ENCODE measurements around the gene LAS1L.
"Not testable (repeated sequence)": the region's sequence is repeated elsewhere in the genome, so short reads cannot be mapped to it uniquely, and the experiment has no call there.

LAS1L gene

DNA sequence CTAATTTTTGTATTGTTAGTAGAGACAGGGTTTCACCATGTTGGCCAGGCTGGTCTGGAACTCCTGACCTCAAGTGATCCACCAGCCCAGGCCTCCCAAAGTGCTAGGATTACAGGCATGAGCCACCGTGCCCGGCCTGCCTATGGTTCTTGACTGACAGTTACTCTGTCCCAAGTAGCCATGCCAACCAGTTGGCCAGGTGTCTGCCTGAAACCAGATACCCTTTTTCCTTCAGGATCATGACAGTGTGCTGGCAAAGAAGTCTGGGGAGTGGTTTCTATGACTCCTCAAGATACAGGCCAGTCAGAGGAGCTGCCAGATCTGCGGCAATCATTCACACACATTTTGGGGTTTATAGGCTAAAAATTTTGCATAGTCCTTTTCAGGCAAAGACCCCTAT lies 1.7 kb upstream of the LAS1L start:
- Histone ChIP-seq H3K4me1 (no peaks in the 10 kb centered on the region; the same call in 1 of the 2 replicates), H3K27me3 (ENCODE audit: low read depth) (no peaks in the 10 kb centered on the region), H3K9me3 (no peaks in the 10 kb centered on the region), H3K4me3 (no peak overlapping the region), H3K36me3 (replicated peaks) (peaks cover 14% of the 10 kb centered on the region)
- in situ Hi-C loops (cut with MboI; ENCODE audit: low sequenced_read_pairs): loop anchor here (10.0 kb wide), 1 partner anchor 129 kb away; the partner anchor contains the start of gene MSN
- no peak for DNase-seq (ENCODE audit: low spot score in 2 of 2)

DNA sequence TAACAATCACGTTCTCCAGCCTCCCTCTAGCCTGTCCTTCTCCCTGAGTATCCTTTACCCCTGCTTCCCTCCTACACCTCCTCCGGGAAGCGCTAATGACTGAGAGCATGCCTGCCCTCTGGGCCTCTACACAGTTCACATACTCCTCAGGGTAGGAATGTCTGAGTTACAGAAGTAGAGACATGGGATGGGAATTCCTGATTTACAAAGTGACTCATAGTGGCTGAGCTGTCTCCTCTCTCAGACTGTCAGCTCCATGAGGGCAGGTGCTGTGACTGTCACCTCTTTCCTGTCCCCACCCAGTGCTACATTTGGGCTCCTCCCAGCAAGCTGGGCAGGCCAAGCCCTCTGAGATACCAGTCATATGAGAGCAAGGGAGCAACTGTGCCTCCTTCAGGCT lies 2.6 kb downstream of the LAS1L start:
- in situ Hi-C loops (cut with MboI; ENCODE audit: low sequenced_read_pairs): loop anchor here (10.0 kb wide), 1 partner anchor 133 kb away; the partner anchor contains the start of gene MSN
- peaks cover 50% of the 10 kb centered on the region for H3K36me3 ChIP-seq (replicated peaks)
- DNase-seq (ENCODE audit: low spot score in 2 of 2): no peak

DNA sequence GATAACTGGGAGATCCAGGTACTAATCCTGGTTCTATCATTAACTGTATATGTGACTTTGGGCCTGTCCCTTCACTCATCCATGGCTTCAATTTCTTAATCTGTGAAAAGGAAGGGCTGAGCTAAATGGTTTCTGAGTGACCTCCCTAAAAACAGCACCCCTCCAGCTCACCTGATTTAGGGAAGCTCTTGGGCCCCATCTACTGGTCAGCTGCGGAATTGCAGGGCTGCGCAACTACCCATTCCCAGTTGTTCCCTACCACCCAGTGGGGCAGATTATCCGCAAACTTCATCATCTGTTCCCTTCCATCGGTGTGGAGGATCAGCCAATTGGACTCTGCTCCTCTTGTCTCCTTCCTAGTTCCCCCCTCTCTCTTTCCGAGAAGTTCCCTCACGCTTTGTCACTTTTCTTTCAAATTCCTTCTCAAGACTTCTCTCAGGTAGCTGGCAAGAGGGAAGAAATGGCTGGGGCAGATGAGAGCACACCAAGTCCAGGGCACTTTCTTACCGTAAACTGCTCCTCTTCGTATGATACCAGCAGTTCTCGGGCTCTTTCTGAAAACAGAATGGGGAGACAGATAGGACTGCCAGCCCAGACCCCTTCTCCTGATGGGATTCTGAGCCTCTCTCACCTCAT lies 5.8 kb downstream of the LAS1L start:
- in situ Hi-C loops (cut with MboI; ENCODE audit: low sequenced_read_pairs): no loop called here
- no peaks in the 10 kb centered on the region for H3K4me1 ChIP-seq
- H3K27me3 ChIP-seq (ENCODE audit: low read depth): no peaks in the 10 kb centered on the region
- peaks cover 72% of the 10 kb centered on the region for H3K36me3 ChIP-seq (replicated peaks)
- no peaks in the 10 kb centered on the region for H3K9me3 ChIP-seq
- no peak overlapping the region for H3K4me3 ChIP-seq
- peak; percentile 25 to 80 for DNase-seq (ENCODE audit: low spot score in 2 of 2)

More for the DNA sequence above, 2.6 kb downstream of the LAS1L start:
- no peaks in the 10 kb centered on the region for H3K9me3 ChIP-seq
- no peaks in the 10 kb centered on the region; the same call in 1 of the 2 replicates for H3K4me1 ChIP-seq
- H3K27me3 ChIP-seq (ENCODE audit: low read depth): no peaks in the 10 kb centered on the region
- no peak overlapping the region for H3K4me3 ChIP-seq

DNA sequence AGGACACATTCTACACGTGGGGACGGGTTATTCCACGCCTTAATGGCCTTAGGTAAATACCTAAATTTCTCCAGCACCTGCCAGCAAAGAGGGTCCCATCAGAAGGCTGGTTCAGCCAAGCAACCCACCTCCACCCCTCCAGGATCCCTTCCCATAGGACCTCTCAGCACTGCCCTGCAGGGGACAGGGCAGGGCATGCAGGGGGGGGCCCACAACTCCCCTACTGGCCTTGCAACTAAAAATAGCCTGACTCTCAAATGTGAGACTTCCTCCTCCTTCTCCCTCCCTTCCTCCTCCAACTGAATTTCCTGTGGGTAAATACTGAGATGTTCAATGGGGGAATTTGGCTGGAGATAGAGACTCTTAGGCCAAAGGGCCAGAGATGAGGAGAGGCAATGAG lies 6.3 kb downstream of the LAS1L start:
- H3K4me3 ChIP-seq: no peak overlapping the region
- in situ Hi-C loops (cut with MboI; ENCODE audit: low sequenced_read_pairs): no loop called here
- no peak for DNase-seq (ENCODE audit: low spot score in 2 of 2)
- H3K4me1 ChIP-seq: no peaks in the 10 kb centered on the region
- H3K9me3 ChIP-seq: no peaks in the 10 kb centered on the region
- no peaks in the 10 kb centered on the region for H3K27me3 ChIP-seq (ENCODE audit: low read depth)
- peaks cover 78% of the 10 kb centered on the region for H3K36me3 ChIP-seq (replicated peaks)

DNA sequence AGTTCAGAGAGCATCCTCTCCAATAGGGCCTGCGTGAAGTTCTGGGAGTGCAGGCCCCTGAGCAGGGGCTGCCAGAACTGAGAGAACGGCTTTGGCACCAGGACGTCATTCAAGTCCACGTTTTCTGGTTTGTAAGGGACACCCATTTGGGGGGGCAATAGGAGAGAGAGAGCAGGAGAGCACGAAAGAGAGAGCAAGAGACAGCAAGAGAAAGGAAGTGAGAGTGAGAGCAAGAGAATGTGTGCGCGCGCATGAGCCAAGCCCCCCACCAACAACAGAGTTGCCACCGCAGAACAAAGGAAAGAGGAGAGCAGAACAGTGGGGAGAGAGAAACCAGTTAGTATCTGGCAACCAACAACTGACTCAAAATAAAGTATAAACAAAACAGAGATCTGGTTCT lies 10.4 kb downstream of the LAS1L start:
- in situ Hi-C loops (cut with MboI; ENCODE audit: low sequenced_read_pairs): loop anchor here (25.0 kb wide), 1 partner anchor 1312 kb away; the partner anchor contains the start of gene AMER1
- Histone ChIP-seq H3K4me1 (no peaks in the 10 kb centered on the region), H3K27me3 (ENCODE audit: low read depth) (no peaks in the 10 kb centered on the region), H3K4me3 (no peak overlapping the region), H3K9me3 (no peaks in the 10 kb centered on the region), H3K36me3 (replicated peaks) (peaks cover 83% of the 10 kb centered on the region)
- DNase-seq (ENCODE audit: low spot score in 2 of 2): no peak

DNA sequence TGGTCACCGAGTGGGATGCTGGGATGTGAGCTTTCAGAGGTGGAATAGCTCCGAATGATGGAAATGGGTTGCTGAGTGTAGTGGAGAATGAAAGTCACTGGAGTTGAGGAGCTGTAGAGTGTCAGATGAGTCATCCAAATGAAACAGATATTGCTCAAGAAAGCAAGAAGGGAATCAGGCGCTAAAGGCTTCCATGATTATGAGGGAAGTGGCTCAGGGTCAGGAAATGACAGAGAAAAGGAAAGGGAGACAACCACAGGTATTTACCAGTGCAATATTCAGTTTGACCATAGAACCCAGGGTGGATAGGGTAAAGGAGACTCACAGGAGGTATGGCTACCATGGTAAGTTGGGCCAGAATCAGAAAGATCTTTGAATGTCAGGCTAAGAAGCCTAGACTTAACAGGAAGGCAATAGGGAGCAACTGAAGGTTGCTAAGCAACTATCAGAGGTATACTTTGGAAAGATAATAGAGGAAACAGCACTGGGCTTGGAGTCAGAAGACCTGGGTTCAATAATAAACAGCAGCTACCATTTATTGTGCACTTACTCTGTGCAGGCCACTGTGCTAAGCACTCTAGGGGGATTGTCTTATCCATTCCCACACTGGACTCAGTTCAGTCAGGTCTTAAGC lies 11.7 kb downstream of the LAS1L start:
- Histone ChIP-seq H3K4me3 (no peak overlapping the region), H3K36me3 (replicated peaks) (peaks cover 79% of the 10 kb centered on the region), H3K9me3 (no peaks in the 10 kb centered on the region), H3K27me3 (ENCODE audit: low read depth) (no peaks in the 10 kb centered on the region), H3K4me1 (no peaks in the 10 kb centered on the region)
- in situ Hi-C loops (cut with MboI; ENCODE audit: low sequenced_read_pairs): loop anchor here (25.0 kb wide), 1 partner anchor 1311 kb away; the partner anchor contains the start of gene AMER1
- DNase-seq (ENCODE audit: low spot score in 2 of 2): no peak

DNA sequence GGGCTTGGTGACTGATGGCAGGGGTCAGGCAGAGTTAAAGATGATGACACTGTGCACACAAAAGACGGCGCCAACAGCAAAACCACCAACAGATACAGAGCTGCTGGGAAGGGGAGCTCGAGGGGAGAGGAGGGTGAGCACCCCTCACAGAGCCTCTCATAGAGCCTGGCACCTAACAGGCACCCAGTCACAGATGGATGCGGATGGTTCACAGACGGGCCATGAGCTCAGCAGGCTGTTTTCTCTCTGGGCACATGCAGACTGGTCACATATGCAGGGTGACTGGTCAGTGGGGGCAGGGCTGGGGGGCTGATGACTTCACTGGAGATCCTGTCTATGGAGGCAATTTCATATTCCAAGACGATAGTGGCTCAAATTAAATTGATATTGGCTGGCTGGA lies 15.1 kb downstream of the LAS1L start:
- DNase-seq (ENCODE audit: low spot score in 2 of 2); H3K4me1 ChIP-seq; H3K27me3 ChIP-seq (ENCODE audit: low read depth); H3K9me3 ChIP-seq; H3K4me3 ChIP-seq: not testable (repeated sequence)
- in situ Hi-C loops (cut with MboI; ENCODE audit: low sequenced_read_pairs): loop anchor here (25.0 kb wide), 1 partner anchor 1307 kb away; the partner anchor contains the start of gene AMER1
- H3K36me3 ChIP-seq (replicated peaks): peaks cover 74% of the 10 kb centered on the region

DNA sequence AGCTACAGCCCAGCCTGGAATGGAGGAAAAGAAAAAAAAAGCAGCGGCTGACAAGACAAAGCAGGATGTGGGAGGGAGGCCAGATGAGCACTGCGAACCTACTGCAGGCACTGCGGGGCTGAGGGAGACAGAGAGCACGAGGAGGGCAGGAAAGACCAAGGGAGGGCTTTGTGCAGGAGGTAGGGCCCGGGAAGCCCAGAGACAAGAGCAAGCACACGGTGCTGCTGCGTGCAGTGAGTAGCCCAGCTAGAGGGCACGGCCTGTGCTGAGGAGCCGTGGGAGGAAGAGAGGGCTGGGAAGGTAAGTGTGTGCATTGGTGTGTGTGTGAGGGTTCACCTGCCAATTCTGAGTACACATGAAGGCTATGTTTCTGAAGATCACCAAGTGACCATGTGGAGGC lies 15.6 kb downstream of the LAS1L start:
- H3K4me3 ChIP-seq; H3K27me3 ChIP-seq (ENCODE audit: low read depth); H3K4me1 ChIP-seq; DNase-seq (ENCODE audit: low spot score in 2 of 2); H3K9me3 ChIP-seq: not testable (repeated sequence)
- in situ Hi-C loops (cut with MboI; ENCODE audit: low sequenced_read_pairs): loop anchor here (25.0 kb wide), 1 partner anchor 1307 kb away; the partner anchor contains the start of gene AMER1
- peaks cover 76% of the 10 kb centered on the region for H3K36me3 ChIP-seq (replicated peaks)

DNA sequence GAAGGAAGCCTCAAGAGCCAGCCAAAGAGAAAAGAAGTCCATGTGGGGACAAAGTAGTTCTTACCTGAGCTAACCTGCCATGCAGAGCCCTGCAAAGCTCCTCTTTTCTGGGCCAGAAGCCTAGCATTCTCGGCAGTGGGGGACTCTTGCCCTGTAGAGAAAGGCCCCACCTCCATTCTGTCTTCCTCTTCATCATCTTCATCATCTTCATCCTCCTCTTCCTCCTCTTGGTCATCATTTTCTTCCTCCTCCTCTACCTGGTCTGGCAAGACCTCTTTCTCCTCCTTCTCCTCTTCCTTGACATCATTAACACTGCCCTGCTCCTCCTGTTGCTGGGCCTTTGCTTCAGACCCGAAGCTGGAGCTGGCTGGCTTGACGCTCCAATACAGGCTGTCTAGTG lies 16.7 kb downstream of the LAS1L start:
- DNase-seq (ENCODE audit: low spot score in 2 of 2): no peak
- Histone ChIP-seq H3K4me3 (no peak overlapping the region), H3K9me3 (no peaks in the 10 kb centered on the region), H3K27me3 (ENCODE audit: low read depth) (no peaks in the 10 kb centered on the region), H3K36me3 (replicated peaks) (peaks cover 75% of the 10 kb centered on the region), H3K4me1 (no peaks in the 10 kb centered on the region)
- in situ Hi-C loops (cut with MboI; ENCODE audit: low sequenced_read_pairs): loop anchor here (25.0 kb wide), 1 partner anchor 1306 kb away; the partner anchor contains the start of gene AMER1

DNA sequence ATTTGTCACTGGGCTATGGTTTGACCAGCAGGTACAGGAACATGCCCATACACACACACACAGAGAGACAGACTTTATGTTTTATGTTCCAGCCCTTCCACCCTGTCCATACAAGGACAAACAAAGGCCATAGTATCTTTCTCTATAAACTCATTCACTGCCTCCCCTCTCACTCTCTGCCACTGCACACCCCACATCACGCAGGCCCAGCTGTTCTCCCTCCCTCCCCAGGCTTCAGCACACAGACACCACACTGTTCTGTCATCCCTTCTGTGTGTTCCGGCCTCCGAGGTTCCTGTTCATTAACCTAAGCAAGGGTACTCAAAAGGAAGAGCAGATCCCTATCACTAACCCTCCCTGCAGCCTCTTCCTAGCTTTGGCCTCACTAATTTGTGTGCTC lies 17.8 kb downstream of the LAS1L start:
- in situ Hi-C loops (cut with MboI; ENCODE audit: low sequenced_read_pairs): loop anchor here (25.0 kb wide), 1 partner anchor 1304 kb away; the partner anchor contains the start of gene AMER1
- Histone ChIP-seq H3K9me3 (no peaks in the 10 kb centered on the region), H3K27me3 (ENCODE audit: low read depth) (no peaks in the 10 kb centered on the region), H3K4me3 (no peak overlapping the region), H3K4me1 (no peaks in the 10 kb centered on the region), H3K36me3 (replicated peaks) (peaks cover 69% of the 10 kb centered on the region)
- no peak for DNase-seq (ENCODE audit: low spot score in 2 of 2)

DNA sequence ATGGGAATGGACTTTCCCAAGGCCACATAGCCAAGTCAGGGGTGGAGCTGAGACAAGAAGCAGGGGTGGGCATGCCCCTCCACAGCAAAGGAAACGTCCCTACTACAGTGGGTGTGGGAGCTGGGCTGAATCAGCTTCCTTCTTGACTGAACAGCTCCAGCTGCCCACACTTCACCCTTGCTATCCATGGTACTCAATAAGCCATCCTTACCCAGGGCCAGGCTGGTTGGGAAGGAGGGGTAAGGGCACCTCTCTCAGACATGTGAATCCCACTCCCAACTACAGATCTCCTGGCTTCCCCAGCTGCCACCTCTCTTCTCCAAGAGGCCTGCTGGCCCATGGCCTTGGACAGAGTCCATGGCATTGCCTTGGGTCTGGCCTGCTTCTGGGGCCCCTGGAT lies 21.0 kb downstream of the LAS1L start:
- Histone ChIP-seq H3K36me3 (replicated peaks) (peaks cover 68% of the 10 kb centered on the region), H3K9me3 (no peaks in the 10 kb centered on the region), H3K4me3 (no peak overlapping the region), H3K27me3 (ENCODE audit: low read depth) (no peaks in the 10 kb centered on the region), H3K4me1 (no peaks in the 10 kb centered on the region)
- no peak for DNase-seq (ENCODE audit: low spot score in 2 of 2)
- in situ Hi-C loops (cut with MboI; ENCODE audit: low sequenced_read_pairs): loop anchor here (25.0 kb wide), 1 partner anchor 1301 kb away; the partner anchor contains the start of gene AMER1

DNA sequence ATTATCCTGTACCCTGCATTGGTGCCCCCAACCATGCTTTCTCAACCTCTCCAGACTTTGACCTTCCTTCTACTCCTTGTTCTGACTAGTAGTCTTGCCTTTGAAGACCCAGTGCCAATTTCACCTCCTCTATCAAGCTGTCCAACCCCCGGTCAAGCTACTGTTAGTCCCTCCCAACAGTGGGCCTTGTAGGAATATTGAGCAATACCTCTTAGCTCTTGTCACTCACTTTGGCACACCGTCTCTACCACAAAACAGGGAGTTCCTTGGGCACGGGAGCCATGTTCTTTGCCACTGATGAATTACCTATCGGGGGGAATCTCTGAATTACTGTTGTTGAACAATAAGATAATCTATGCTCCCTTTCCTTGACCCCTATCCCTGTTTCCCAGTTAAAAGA lies 25.2 kb downstream of the LAS1L start:
- in situ Hi-C loops (cut with MboI; ENCODE audit: low sequenced_read_pairs): loop anchor here (25.0 kb wide), 1 partner anchor 1297 kb away; the partner anchor contains the start of gene AMER1
- H3K4me3 ChIP-seq: no peak overlapping the region
- no peak for DNase-seq (ENCODE audit: low spot score in 2 of 2)
- no peaks in the 10 kb centered on the region; the same call in 1 of the 2 replicates for H3K4me1 ChIP-seq
- H3K27me3 ChIP-seq (ENCODE audit: low read depth): no peaks in the 10 kb centered on the region
- H3K36me3 ChIP-seq (replicated peaks): peaks cover 63% of the 10 kb centered on the region
- H3K9me3 ChIP-seq: no peaks in the 10 kb centered on the region

DNA sequence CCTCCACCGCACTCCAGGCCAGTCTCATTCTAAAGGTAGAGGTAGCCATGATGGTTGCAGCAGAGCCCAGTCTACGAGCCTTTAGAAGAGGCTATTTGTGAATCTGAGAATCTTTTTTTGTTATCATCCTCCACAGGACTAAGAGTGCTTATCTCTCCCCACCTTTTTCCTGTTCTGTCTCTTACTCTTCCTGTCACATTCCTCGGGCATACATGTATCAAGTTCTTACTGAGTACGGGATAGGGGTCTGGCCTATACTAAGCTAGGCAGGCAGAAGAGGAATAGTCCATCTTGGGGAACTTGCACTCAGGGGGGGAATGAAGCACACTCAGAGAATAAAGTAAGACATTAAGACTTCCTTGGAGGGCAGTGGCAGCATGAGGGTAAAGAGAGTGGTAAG lies 25.7 kb downstream of the LAS1L start:
- no peak for DNase-seq (ENCODE audit: low spot score in 2 of 2)
- no peaks in the 10 kb centered on the region for H3K9me3 ChIP-seq
- peaks cover 59% of the 10 kb centered on the region for H3K36me3 ChIP-seq (replicated peaks)
- no peaks in the 10 kb centered on the region; the same call in 1 of the 2 replicates for H3K4me1 ChIP-seq
- no peaks in the 10 kb centered on the region for H3K27me3 ChIP-seq (ENCODE audit: low read depth)
- no peak overlapping the region for H3K4me3 ChIP-seq
- in situ Hi-C loops (cut with MboI; ENCODE audit: low sequenced_read_pairs): loop anchor here (25.0 kb wide), 1 partner anchor 1297 kb away; the partner anchor contains the start of gene AMER1

DNA sequence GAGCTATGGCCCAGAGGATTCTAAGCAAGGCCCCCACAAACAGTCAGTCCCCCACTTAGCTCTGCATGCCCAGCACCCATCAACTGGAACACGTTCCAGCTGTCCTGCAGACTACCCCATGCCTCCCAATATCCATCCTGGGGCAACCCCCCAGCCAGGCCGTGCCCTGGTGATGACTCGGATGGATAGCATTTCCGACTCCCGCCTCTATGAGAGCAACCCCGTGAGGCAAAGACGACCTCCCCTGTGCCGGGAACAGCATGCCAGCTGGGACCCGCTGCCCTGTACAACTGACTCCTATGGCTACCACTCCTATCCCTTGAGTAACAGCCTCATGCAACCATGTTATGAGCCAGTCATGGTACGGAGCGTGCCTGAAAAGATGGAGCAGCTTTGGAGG lies 32.0 kb downstream of the LAS1L start:
- Histone ChIP-seq H3K4me1 (no peaks in the 10 kb centered on the region; the same call in 1 of the 2 replicates), H3K4me3 (no peak overlapping the region), H3K27me3 (ENCODE audit: low read depth) (no peaks in the 10 kb centered on the region), H3K9me3 (no peaks in the 10 kb centered on the region), H3K36me3 (replicated peaks) (peaks cover 17% of the 10 kb centered on the region; the same call in 1 of the 2 replicates)
- in situ Hi-C loops (cut with MboI; ENCODE audit: low sequenced_read_pairs): loop anchor here (25.0 kb wide), 1 partner anchor 1290 kb away; the partner anchor contains the start of gene AMER1
- no peak for DNase-seq (ENCODE audit: low spot score in 2 of 2)
